ENCODE data around the gene SOX15.

DNA sequence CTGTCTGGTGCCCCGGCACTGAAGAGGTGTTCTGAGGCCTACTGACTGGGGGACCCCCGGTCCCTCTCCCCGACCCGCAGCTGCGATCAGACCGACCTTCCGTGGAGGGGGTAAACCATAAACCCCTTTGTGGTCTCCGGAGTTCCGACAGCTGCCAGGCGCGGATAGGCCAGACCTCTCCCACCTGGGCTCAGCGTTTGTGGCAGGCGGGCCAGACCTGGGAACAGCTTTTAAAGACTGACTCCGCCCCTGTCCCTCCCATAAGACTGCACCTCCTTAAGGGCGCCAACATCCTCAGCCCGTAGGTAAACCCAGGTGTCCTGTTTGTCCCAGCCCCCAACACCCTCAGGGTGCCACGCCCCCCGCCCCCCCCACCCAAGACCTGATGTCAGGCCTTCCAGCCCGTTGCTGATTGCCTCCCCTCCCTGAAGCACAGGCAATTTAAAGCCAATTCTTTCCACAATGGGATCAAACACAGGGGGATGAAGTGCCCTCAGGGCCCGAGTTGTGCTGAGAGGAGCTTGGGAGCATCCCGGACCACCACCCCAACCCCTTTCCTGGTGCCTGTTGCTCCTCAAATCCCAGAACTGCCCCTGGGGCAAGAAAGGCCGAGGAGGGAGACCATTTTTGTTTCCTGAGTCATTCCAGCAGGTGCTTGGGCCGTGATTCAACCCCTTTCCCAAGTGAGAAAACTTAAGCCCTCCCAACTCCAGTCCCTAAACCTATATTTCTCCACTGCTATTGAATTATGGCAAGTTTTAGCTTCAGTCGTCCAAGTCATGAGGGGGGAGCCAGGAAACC, at the start of gene SOX15:
- TF ChIP-seq CTCF (IDR thresholded peaks at IDR 0.05) (no peak), POLR2A (IDR thresholded peaks at IDR 0.05) (no peak)
